ENCODE results near the gene GGT5. TPM values are rescaled to one million over a fixed set of nuclear protein-coding genes. Genes with fewer than 3 reads are reported as not detected.

GGT5 gene
- total RNA-seq, 4 donors from 2014 or later = 8.9 to 25.2 (median 12.3) TPM

- no peaks in the 10 kb centered on the region for H3K36me3 ChIP-seq
- TF ChIP-seq CTCF (IDR thresholded peaks at IDR 0.05) = no peak
- no peak for TF ChIP-seq POLR2A (IDR thresholded peaks at IDR 0.05)
- H3K27ac ChIP-seq = no peak overlapping the region
- no peaks in the 10 kb centered on the region for H3K4me1 ChIP-seq
- H3K27me3 ChIP-seq = no peaks in the 10 kb centered on the region
- H3K9me3 ChIP-seq = no peaks in the 10 kb centered on the region
- DNase-seq = no peak
- H3K4me3 ChIP-seq = no peak overlapping the region
Measured at GRCh38 chr22:24235315-24235714, 9.6 kb downstream of the GGT5 start.

- Histone ChIP-seq H3K4me1 (no peaks in the 10 kb centered on the region), H3K4me3 (no peak overlapping the region), H3K27ac (no peak overlapping the region), H3K27me3 (no peaks in the 10 kb centered on the region), H3K36me3 (no peaks in the 10 kb centered on the region), H3K9me3 (no peaks in the 10 kb centered on the region)
- no peak for TF ChIP-seq POLR2A (IDR thresholded peaks at IDR 0.05)
- TF ChIP-seq CTCF (IDR thresholded peaks at IDR 0.05) = no peak
- DNase-seq = no peak
Measured at GRCh38 chr22:24233816-24234215, 11.1 kb downstream of the GGT5 start.

GRCh38 chr22:24233235-24233634, 11.6 kb downstream of the GGT5 start:
- H3K9me3 ChIP-seq = no peaks in the 10 kb centered on the region
- no peaks in the 10 kb centered on the region for H3K4me1 ChIP-seq
- no peak for TF ChIP-seq CTCF (IDR thresholded peaks at IDR 0.05)
- TF ChIP-seq POLR2A (IDR thresholded peaks at IDR 0.05) = no peak
- H3K27me3 ChIP-seq = no peaks in the 10 kb centered on the region
- no peak overlapping the region for H3K4me3 ChIP-seq
- H3K36me3 ChIP-seq = no peaks in the 10 kb centered on the region
- no peak for DNase-seq
- no peak overlapping the region for H3K27ac ChIP-seq

- no peaks in the 10 kb centered on the region for H3K9me3 ChIP-seq
- H3K36me3 ChIP-seq = no peaks in the 10 kb centered on the region
- no peaks in the 10 kb centered on the region for H3K4me1 ChIP-seq
- no peaks in the 10 kb centered on the region for H3K27me3 ChIP-seq
- no peak overlapping the region for H3K27ac ChIP-seq
- no peak for DNase-seq
- no peak for TF ChIP-seq POLR2A (IDR thresholded peaks at IDR 0.05)
- TF ChIP-seq CTCF (IDR thresholded peaks at IDR 0.05) = no peak
- no peak overlapping the region for H3K4me3 ChIP-seq
Measured at GRCh38 chr22:24232725-24233124, 12.2 kb downstream of the GGT5 start.

- Histone ChIP-seq H3K27ac (no peak overlapping the region), H3K36me3 (no peaks in the 10 kb centered on the region), H3K4me1 (no peaks in the 10 kb centered on the region), H3K9me3 (no peaks in the 10 kb centered on the region), H3K27me3 (no peaks in the 10 kb centered on the region), H3K4me3 (no peak overlapping the region)
- DNase-seq = no peak
- TF ChIP-seq POLR2A (IDR thresholded peaks at IDR 0.05) = no peak
- no peak for TF ChIP-seq CTCF (IDR thresholded peaks at IDR 0.05)
Measured at GRCh38 chr22:24232124-24232523, 12.8 kb downstream of the GGT5 start.

- no peaks in the 10 kb centered on the region for H3K27me3 ChIP-seq
- no peak for TF ChIP-seq POLR2A (IDR thresholded peaks at IDR 0.05)
- no peak for TF ChIP-seq CTCF (IDR thresholded peaks at IDR 0.05)
- H3K9me3 ChIP-seq = no peaks in the 10 kb centered on the region
- no peaks in the 10 kb centered on the region for H3K4me1 ChIP-seq
- DNase-seq = no peak
- H3K36me3 ChIP-seq = no peaks in the 10 kb centered on the region
- no peak overlapping the region for H3K4me3 ChIP-seq
- H3K27ac ChIP-seq = no peak overlapping the region
Measured at GRCh38 chr22:24231706-24232105, 13.2 kb downstream of the GGT5 start.
